Activated T-cell treated with anti-CD3 and anti-CD28 coated beads, Interleukin-2, amount 50 U/mL, for 72 hours (primary cell): ENCODE results near the gene ORC4. TPM values are rescaled to one million over a fixed set of nuclear protein-coding genes. Genes with fewer than 3 reads are reported as not detected.
"Not testable (repeated sequence)": the region's sequence is repeated elsewhere in the genome, so short reads cannot be mapped to it uniquely, and the experiment has no call there.

ENCODE experiments used
- ATAC-seq, 2 donors: fragments of 150-1000 bp; cut with Tn5 transposase; replicated peaks in 1 of 2; 2 replicates each; pipeline ENCODE4 v1.10.0; 2021; ENCODE audit warnings: moderate library complexity in 2 of 2, mild to moderate bottlenecking in 1 of 2
- DNase-seq, 2 donors: peaks; one replicate each; pipeline ENCODE4 v3.0.0; 2021 to 2022; ENCODE audit warnings: mixed read lengths in 1 of 2
- H3K27ac Mint-ChIP-seq: one replicate; pipeline ENCODE4 v1.8.0; 2022; ENCODE audit warnings: mild to moderate bottlenecking, moderate library complexity, mixed read lengths
- H3K27me3 Mint-ChIP-seq: one replicate; pipeline ENCODE4 v1.8.0; 2022; ENCODE audit warnings: low read depth, mixed read lengths
- H3K36me3 Mint-ChIP-seq, 2 donors: one replicate each; pipeline ENCODE4 v1.8.0; 2022; ENCODE audit warnings: mixed read lengths in 2 of 2, mild to moderate bottlenecking in 1 of 2; ENCODE audit not compliant: insufficient read depth in 2 of 2
- H3K4me1 Mint-ChIP-seq: one replicate; pipeline ENCODE4 v1.8.0; 2022; ENCODE audit warnings: low read depth, mixed read lengths
- H3K4me3 Mint-ChIP-seq, 2 donors: one replicate each; pipeline ENCODE4 v1.8.0; 2022; ENCODE audit warnings: mild to moderate bottlenecking in 2 of 2, mixed read lengths in 2 of 2, moderate library complexity in 2 of 2
- H3K9me3 Mint-ChIP-seq, 2 donors: one replicate each; pipeline ENCODE4 v1.8.0; 2022; ENCODE audit warnings: mixed read lengths in 2 of 2
- total RNA-seq, 2 donors: library from RNA; stranded (reverse); gene quantifications; one replicate each; pipeline ENCODE4 v1.2.3, GENCODE V29; 2022

The ORC4 gene
- total RNA-seq, 2 donors from 2014 or later = 28.3 to 32.0 TPM

DNA sequence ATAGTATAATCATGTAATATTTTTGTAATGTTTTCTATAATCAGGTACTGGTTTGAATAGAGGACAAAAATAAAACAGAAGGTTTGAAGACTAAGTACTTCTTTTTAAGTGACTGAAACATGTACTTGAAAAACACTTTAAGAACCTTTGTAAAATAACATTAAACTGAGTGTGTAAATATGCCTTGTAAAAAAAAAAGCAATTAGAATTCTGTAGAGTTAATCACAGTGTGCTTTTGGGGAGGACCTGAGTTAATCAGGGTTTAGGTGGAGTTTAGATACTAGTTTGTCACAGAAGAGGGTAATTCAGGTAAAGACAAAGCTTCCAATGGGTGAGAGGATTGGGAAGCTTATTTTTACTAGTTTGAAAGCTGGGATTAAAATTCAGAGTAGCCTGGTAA is 10.6 kb upstream of the ORC4 start:
- H3K4me3 Mint-ChIP-seq = no peak overlapping the region
- H3K27me3 Mint-ChIP-seq = no peaks in the 10 kb centered on the region
- DNase-seq (no peak), ATAC-seq (no peak)
- H3K36me3 Mint-ChIP-seq = no peaks in the 10 kb centered on the region
- no peaks in the 10 kb centered on the region for H3K9me3 Mint-ChIP-seq
- peaks cover 8% of the 10 kb centered on the region for H3K4me1 Mint-ChIP-seq
- peak overlapping the region; percentile 28 for H3K27ac Mint-ChIP-seq

DNA sequence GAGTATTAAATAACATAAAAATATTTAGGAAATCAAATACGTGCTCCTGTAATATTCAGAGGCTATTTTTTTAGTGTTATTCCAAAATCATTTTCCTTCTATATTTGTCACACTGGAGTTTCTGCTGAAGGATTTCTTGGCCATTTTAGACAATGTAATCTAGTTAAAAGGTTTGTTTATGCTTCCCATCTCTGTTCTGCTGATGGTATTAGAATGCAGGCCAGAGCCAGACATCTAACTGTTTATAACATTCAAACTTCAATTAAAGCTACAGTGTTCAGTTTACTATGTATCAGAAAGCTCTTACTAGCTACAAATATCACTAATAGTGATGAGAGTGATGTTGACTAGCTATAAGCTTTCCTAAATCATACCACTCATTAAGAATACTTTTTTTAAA is 8.2 kb upstream of the ORC4 start:
- Mint-ChIP-seq H3K9me3 (no peaks in the 10 kb centered on the region), H3K4me3 (no peak overlapping the region), H3K27me3 (no peaks in the 10 kb centered on the region), H3K4me1 (peaks cover 22% of the 10 kb centered on the region), H3K36me3 (no peaks in the 10 kb centered on the region), H3K27ac (no peak overlapping the region)
- ATAC-seq (no peak), DNase-seq (no peak)

DNA sequence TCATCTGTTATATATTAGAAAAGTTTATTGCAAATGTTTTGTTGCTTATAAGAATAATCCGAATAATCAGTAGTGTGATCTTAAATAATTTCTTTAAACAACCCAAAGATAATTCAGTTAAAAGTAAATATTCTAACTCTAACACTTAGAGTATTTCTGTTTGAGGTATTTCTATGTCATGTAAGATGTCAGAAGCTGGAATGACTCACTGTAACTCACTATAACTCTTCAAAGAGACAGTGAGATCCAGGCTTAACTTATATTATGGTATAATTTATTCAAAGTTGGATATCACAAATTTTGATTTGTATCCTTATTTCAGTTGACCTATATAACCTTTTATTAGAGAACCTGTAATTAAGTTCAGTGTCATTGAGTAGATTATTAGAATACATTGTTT is 7.3 kb upstream of the ORC4 start:
- Mint-ChIP-seq H3K4me1 (peaks cover 31% of the 10 kb centered on the region), H3K27me3 (no peaks in the 10 kb centered on the region), H3K4me3 (no peak overlapping the region), H3K36me3 (no peaks in the 10 kb centered on the region), H3K27ac (no peak overlapping the region), H3K9me3 (no peaks in the 10 kb centered on the region)
- ATAC-seq (peak in 1 of 2 donors; percentile 41), DNase-seq (no peak)

DNA sequence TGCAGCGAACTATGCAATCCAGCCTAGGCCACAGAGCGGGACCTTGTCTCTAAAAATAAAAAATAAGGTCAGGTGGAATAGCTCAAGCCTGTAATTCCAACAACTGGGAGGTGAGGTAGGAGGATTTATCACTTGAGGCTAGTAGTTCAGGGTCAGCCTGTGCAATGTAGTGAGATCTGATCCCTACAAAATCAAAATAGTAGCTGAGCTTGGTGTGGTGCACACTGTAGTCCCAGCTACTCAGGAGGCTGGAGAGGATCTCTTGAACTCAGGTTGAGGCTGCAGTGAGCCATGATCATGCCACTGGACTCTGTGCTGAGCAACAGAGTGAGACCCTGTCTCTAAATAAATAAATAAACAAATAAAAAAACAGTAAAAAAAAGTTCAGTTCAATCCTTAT is 6.0 kb upstream of the ORC4 start:
- Mint-ChIP-seq H3K9me3 (no peaks in the 10 kb centered on the region), H3K4me1 (peaks cover 33% of the 10 kb centered on the region), H3K4me3 (no peak overlapping the region), H3K27me3 (no peaks in the 10 kb centered on the region), H3K27ac (no peak overlapping the region), H3K36me3 (no peaks in the 10 kb centered on the region)
- DNase-seq (no peak), ATAC-seq (no peak)

DNA sequence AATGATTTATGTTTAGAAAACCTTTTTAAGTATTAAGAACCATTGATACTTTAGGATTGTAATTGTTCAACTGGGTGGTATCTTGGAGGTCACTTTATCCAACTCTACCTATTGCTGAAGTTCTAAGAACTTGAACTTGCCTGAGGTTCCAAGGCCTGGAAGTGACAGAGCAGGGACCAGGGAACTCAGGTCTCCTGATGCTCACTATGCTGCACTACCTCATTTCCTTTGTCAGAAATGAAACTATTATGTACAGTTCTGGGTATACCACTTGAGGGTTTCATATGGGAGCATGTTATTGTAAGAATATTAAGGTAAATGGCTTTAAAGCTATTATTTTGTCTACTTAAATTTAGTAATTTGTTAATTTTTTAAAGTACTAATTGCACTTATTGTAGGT is 3.3 kb upstream of the ORC4 start:
- H3K27me3 Mint-ChIP-seq = no peaks in the 10 kb centered on the region
- ATAC-seq (no peak), DNase-seq (no peak)
- H3K4me3 Mint-ChIP-seq = peak overlapping the region; percentile 82 to 100
- H3K27ac Mint-ChIP-seq = peak overlapping the region; percentile 98
- H3K4me1 Mint-ChIP-seq = peaks cover 42% of the 10 kb centered on the region
- H3K9me3 Mint-ChIP-seq = no peaks in the 10 kb centered on the region
- H3K36me3 Mint-ChIP-seq = peaks cover 2% of the 10 kb centered on the region in 2 donors

DNA sequence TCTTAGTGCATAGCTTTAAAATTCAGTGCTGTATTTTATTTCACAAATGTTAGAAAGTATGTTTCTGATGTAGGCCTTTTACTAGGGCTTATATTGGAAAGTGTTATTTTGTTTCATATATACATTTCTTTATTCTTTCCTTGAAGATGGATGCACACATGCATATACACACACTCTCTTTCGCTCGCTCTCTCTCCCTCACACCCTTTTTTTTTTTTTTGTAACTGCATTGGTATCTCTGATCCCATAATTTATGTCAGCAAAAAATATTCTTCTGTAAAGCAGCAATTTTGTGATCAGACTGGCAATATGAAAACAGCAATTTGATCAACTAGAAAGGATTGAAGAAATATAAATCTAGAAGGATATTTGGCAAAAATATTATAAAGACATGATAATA is 2.3 kb upstream of the ORC4 start:
- H3K27me3 Mint-ChIP-seq = no peaks in the 10 kb centered on the region
- peak overlapping the region; percentile 98 to 100 for H3K4me3 Mint-ChIP-seq
- H3K36me3 Mint-ChIP-seq = peaks cover 2% of the 10 kb centered on the region in 2 donors
- peak overlapping the region; percentile 98 for H3K27ac Mint-ChIP-seq
- ATAC-seq (no peak), DNase-seq (no peak)
- peaks cover 52% of the 10 kb centered on the region for H3K4me1 Mint-ChIP-seq
- no peaks in the 10 kb centered on the region for H3K9me3 Mint-ChIP-seq

DNA sequence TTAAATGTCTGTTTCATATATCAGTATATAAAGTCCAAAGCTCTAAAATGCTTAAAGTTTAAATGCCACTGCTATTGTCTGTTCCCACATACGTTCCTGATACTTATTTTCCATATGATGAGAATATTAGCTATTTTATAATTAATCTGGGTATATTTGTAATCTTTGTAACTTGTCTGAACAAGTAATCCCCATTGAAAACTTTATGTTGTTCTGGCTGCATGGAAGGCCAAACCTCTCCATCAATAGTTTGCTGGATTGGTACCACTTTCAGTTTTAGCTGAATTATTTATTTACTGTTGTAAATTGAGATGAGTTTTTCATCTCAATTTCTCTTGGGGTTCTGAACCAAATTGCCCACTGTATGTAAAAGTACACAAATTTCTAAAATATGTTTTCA is 1.8 kb upstream of the ORC4 start:
- H3K4me1 Mint-ChIP-seq = peaks cover 55% of the 10 kb centered on the region
- H3K36me3 Mint-ChIP-seq = peaks cover 2% of the 10 kb centered on the region in 2 donors
- peak overlapping the region; percentile 87 for H3K27ac Mint-ChIP-seq
- ATAC-seq (no peak), DNase-seq (no peak)
- peak overlapping the region; percentile 98 to 100 for H3K4me3 Mint-ChIP-seq
- no peaks in the 10 kb centered on the region for H3K27me3 Mint-ChIP-seq
- H3K9me3 Mint-ChIP-seq = no peaks in the 10 kb centered on the region

DNA sequence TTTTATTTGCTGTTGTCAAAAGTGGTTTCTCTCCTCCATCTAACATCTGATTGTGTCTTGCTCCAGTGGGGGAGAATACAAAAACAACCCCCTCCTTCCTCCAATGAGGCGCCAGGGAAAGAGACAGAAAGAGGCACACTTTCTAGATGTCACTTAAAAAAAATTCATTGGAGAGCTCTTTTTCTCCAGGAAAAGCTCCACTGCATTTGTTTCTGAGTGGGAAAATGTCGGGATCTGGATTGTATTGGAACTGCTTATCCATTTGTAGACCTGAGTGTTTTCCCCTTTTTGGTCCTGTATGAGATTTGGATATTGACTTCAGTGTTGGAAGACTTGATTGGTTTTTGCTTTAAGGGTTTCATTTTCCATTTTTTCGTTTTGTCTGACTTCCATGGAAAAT is 1.3 kb upstream of the ORC4 start:
- DNase-seq (no peak), ATAC-seq (no peak)
- Mint-ChIP-seq H3K36me3 (peaks cover 2% of the 10 kb centered on the region in 2 donors), H3K27ac (peak overlapping the region; percentile 87), H3K4me1 (peaks cover 56% of the 10 kb centered on the region), H3K27me3 (no peaks in the 10 kb centered on the region), H3K9me3 (no peaks in the 10 kb centered on the region), H3K4me3 (peak overlapping the region; percentile 98 to 100)

DNA sequence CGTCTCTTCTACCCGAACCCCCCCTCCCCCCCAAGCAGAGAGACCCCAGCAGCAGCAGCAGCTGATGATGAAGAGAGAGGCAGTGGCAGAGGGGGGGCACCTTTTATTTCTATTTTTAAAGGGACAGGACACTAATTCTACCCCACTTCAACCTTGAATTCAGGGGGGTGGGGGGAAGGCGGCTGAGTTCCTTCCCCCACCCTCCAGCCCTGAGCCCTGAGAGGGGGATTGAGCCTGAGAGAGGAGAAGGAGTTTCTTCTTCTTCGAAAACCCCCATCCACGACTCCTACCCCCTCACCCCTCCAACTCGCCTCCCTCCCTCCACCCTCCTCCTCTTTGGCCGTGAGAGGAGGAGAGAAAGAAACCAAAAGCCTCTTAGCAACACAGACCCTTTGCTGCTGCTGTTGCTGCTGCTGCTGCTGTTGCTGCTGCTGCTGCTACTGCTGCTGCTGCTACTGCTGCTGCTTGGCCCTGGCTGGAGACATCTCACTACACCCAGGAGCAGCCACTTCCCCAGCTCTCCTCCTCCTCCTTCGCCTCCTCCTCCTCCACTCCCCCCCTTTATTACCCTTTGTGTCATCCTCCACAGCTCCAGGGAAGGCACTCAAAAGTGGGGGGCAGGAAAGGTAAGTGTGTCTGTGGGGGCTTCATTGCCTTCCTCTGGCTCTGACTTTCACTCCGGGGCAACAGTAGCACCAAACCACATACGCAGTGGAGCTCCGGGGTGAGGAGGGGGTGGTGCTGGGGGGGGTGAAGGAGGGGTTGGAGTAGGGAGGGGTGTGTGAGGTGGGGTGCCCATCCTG is 723 bp upstream of the ORC4 start, which contains the start of gene MBD5:
Gene MBD5 (plus strand): TSS at position 33 of the 803 bp plus-strand sequence.
- Mint-ChIP-seq H3K4me3 (peak within 1 kb of the TSS; percentile 98 to 100), H3K27ac (peak within 1 kb of the TSS; percentile 87), H3K36me3 (peaks cover 2% of the 10 kb centered on the region in 2 donors), H3K4me1 (peaks cover 58% of the 10 kb centered on the region), H3K27me3 (no peaks in the 10 kb centered on the region), H3K9me3 (no peaks in the 10 kb centered on the region)
- DNase-seq = peak; percentile 56 to 72
- peak; percentile 59 to 64 for ATAC-seq

DNA sequence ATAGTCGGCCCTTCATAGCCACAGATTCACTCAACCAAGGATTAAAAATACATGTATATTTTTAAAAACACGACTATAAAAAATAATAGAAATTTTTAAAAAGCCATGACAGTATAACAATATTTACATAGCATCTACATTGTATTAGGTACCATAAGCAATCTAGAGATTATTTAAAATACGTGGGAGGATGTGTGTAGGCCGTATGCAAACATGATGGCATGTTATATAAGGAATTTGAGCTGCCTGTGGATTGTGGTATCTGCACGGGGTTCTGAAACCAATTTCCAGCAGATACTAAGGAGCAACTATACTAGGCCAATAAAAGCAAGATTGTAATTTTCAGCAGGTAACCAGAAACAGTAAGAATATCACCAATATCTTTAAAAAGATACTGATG is 5.9 kb downstream of the ORC4 start:
- ATAC-seq = no peak
- Mint-ChIP-seq H3K4me1 (peaks cover 57% of the 10 kb centered on the region), H3K4me3 (no peak overlapping the region), H3K27me3 (no peaks in the 10 kb centered on the region), H3K36me3 (peaks cover 5 to 9% of the 10 kb centered on the region in 2 donors), H3K27ac (no peak overlapping the region), H3K9me3 (peaks cover 3 to 6% of the 10 kb centered on the region in 2 donors)
- DNase-seq = no peak

DNA sequence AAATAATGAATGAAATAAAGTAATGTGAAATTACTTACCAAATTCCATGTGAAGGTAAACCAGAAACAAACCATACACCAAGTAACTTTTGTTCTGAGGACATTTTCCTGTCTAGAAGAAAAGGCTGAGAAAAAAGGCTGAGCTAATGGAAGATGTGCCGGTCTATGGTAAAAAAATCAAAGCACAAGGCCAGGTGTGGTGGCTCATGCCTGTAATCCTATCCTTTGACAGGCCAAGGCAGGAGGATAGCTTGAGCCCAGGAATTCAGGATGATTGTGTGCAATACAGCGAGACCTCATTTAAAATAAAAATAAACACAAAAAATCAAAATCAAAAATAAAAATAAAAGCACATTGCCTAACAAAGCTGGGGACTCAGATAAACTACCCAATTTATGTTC is 6.7 kb downstream of the ORC4 start:
- H3K27ac Mint-ChIP-seq = no peak overlapping the region
- peaks cover 5 to 6% of the 10 kb centered on the region in 2 donors for H3K9me3 Mint-ChIP-seq
- H3K27me3 Mint-ChIP-seq = no peaks in the 10 kb centered on the region
- H3K36me3 Mint-ChIP-seq = peaks cover 8 to 12% of the 10 kb centered on the region in 2 donors
- H3K4me1 Mint-ChIP-seq = peaks cover 51% of the 10 kb centered on the region
- ATAC-seq (no peak), DNase-seq (no peak)
- H3K4me3 Mint-ChIP-seq = no peak overlapping the region

DNA sequence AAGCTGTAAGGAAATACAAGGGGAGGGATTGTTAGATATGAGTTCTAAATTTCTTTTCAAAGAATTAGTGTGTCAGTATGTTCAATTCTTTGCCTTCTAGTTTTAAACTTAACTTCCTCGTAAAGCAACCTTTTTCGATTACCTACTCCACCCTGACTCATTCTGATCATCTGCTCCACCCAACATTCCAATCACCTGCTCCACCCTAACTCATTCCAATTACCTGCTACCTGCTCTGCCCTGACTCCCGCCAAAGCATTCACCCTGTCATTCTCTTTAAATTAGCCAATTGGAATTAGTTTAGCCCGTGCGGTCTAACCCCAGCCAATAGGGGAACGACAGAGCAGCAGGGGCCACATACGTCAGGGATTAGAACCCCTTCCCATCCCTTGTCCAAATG is 12.1 kb downstream of the ORC4 start:
- H3K4me3 Mint-ChIP-seq, ATAC-seq, DNase-seq, H3K27ac Mint-ChIP-seq, H3K27me3 Mint-ChIP-seq: not testable (repeated sequence)
- Mint-ChIP-seq H3K36me3 (peaks cover 22 to 27% of the 10 kb centered on the region in 2 donors), H3K4me1 (peaks cover 34% of the 10 kb centered on the region), H3K9me3 (peaks cover 13 to 14% of the 10 kb centered on the region in 2 donors)

DNA sequence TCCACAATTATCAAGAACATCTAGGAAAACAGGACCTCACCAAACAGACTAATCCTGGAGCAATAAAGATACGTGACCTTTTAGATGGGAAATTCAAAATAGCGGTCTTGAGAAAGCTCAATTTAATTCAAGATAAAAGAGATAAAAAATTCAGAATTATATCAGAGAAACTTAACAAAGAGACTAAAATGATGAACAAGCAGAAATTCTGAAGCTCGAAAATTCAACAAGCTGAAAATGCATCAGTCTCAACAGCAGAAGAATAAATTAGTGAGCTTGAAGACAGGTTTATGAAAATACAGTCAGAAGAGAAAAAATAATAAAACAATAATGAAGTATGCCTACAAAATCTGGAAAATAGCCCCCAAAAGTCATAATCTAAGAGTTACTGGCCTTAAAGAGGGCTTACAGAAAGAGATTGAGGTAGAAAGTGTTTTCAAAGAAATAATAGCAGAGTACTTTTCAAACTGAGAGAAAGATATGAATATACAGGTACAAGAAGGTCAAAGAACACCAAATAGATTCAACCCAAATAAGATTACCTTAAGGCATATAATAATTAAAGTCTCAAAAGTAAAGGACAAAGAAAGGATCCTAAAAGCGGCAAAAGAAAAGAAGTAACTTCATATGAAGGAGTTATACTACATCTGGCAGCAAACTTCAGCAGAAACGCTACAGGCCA is 13.2 kb downstream of the ORC4 start:
- peaks cover 29 to 31% of the 10 kb centered on the region in 2 donors for H3K36me3 Mint-ChIP-seq
- no peak overlapping the region for H3K27ac Mint-ChIP-seq
- peaks cover 23% of the 10 kb centered on the region for H3K4me1 Mint-ChIP-seq
- H3K4me3 Mint-ChIP-seq = no peak overlapping the region
- ATAC-seq (no peak), DNase-seq (no peak)
- H3K27me3 Mint-ChIP-seq = no peaks in the 10 kb centered on the region
- H3K9me3 Mint-ChIP-seq = peaks cover 18 to 20% of the 10 kb centered on the region in 2 donors
